ENCODE results near the gene CREB3L2.
"Not testable (repeated sequence)": the region's sequence is repeated elsewhere in the genome, so short reads cannot be mapped to it uniquely, and the experiment has no call there.

CREB3L2 gene

GRCh38 chr7:137832382-137832781 is 169.5 kb downstream of the CREB3L2 start:
- no peak for DNase-seq

GRCh38 chr7:137831555-137831954 is 170.3 kb downstream of the CREB3L2 start:
- not testable (repeated sequence) for DNase-seq

GRCh38 chr7:137829337-137829992 is 172.4 kb downstream of the CREB3L2 start:
- DNase-seq, result no peak

DNA sequence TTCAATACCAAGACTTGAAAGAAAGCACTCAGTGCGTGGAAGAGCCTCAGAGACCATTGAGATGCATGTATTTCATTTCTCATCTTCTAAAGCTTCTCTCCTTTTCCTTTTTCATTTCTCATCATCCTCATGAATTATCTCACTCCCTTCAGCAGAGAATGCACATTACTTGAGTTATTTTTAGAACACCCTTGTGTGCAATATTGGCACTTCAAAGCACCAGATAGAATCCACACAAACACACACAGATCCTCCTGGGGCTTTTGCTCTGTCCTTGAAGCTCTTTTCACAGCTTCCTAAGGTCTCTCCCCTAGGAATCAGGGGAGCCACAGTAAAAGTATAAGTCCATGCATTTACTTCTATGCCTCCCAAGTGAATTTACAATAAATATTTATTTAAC is 173.4 kb downstream of the CREB3L2 start:
- no peak for DNase-seq

- DNase-seq, result no peak
These were observed 176.4 kb downstream of the CREB3L2 start for GRCh38 chr7:137825489-137825888.

Data from fibroblast of skin of abdomen (primary cell).